Measurements from ENCODE around the gene MPHOSPH9.

MPHOSPH9 gene

DNA sequence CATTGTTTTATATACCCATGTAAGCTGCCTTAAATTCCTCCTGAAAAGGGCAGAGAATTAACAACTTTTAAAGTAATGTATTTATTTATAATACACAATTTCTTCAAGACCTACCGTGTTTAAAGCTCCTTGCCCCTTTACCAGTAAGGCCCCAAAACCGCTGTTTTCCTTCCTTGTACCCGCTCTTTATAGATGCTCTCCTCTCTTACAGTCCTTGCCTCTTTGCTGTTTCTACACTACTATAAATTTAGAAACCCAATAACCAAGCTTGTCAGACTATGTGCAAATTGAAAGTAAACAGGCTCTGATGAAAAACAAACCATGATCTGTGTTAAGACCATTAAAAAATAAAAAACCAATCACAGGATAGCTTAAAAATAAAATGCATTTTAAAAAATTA lies 3.9 kb downstream of the MPHOSPH9 start:
- Histone ChIP-seq H3K18ac (ENCODE audit: low read length) (no peak overlapping the region), H2BK12ac (ENCODE audit: low read length) (no peak overlapping the region)

GRCh38 chr12:123227581-123228258 lies 5.2 kb downstream of the MPHOSPH9 start:
- Histone ChIP-seq H3K9ac (ENCODE audit: low read length) (peak overlapping the region; percentile 61), H3K27me3 (ENCODE audit: insufficient read depth, low read length) (no peaks in the 10 kb centered on the region), H2BK12ac (ENCODE audit: low read length) (no peak overlapping the region), H2AFZ (ENCODE audit: insufficient read depth, low read length, poor library complexity) (no peak overlapping the region), H4K91ac (ENCODE audit: low read depth, low read length) (no peak overlapping the region), H2BK5ac (ENCODE audit: low read depth, low read length, poor library complexity) (no peak overlapping the region), H3K4me2 (ENCODE audit: low read length) (no peak overlapping the region), H2BK120ac (ENCODE audit: insufficient read depth, low read length, poor library complexity) (no peak overlapping the region), H3K18ac (ENCODE audit: low read length) (no peak overlapping the region), H3K14ac (ENCODE audit: low read length) (no peak overlapping the region), H3K23ac (ENCODE audit: low read length) (no peak overlapping the region), H2AK5ac (ENCODE audit: low read length) (no peak overlapping the region), H3K9me3 (ENCODE audit: insufficient read depth, low read depth, low read length) (no peaks in the 10 kb centered on the region), H3K36me3 (ENCODE audit: control insufficient read depth in 1 of 2, insufficient read depth in 2 of 2, low read length in 2 of 2) (peaks cover 0 to 3% of the 10 kb centered on the region in 2 experiments), H3K27ac (ENCODE audit: low read depth, low read length) (no peak overlapping the region), H4K8ac (ENCODE audit: low read depth, low read length) (no peak overlapping the region), H3K79me1 (ENCODE audit: low read length) (peaks cover 2% of the 10 kb centered on the region), H3K4ac (ENCODE audit: low read depth, low read length) (no peak overlapping the region), H3K4me1 (ENCODE audit: control insufficient read depth in 1 of 2, insufficient read depth in 2 of 2, low read length in 2 of 2) (peaks cover 0 to 3% of the 10 kb centered on the region in 2 experiments), H4K12ac (ENCODE audit: low read depth, low read length) (no peak overlapping the region), H3K79me2 (ENCODE audit: control insufficient read depth, insufficient read depth, low read length, poor library complexity) (no peaks in the 10 kb centered on the region), H3K4me3 (ENCODE audit: low read depth, low read length) (no peak overlapping the region)
- no peak for DNase-seq
- WGBS (ENCODE audit: extremely low coverage, insufficient coverage, insufficient read length), result no CpG with 5 or more reads among the region's 5 CpGs

More for the DNA sequence above, 3.9 kb downstream of the MPHOSPH9 start:
- peaks cover 8% of the 10 kb centered on the region for H3K79me2 ChIP-seq (ENCODE audit: control insufficient read depth, insufficient read depth, low read length, poor library complexity)
- no peak overlapping the region for H4K91ac ChIP-seq (ENCODE audit: low read depth, low read length)
- H3K4me3 ChIP-seq (ENCODE audit: low read depth, low read length), result no peak overlapping the region
- peaks cover 0 to 3% of the 10 kb centered on the region in 2 experiments for H3K36me3 ChIP-seq (ENCODE audit: control insufficient read depth in 1 of 2, insufficient read depth in 2 of 2, low read length in 2 of 2)
- no peak overlapping the region for H2AK5ac ChIP-seq (ENCODE audit: low read length)
- H2BK120ac ChIP-seq (ENCODE audit: insufficient read depth, low read length, poor library complexity), result no peak overlapping the region
- H3K23ac ChIP-seq (ENCODE audit: low read length), result no peak overlapping the region
- no peak overlapping the region for H4K12ac ChIP-seq (ENCODE audit: low read depth, low read length)
- H3K4me2 ChIP-seq (ENCODE audit: low read length), result no peak overlapping the region
- DNase-seq, result no peak
- WGBS (ENCODE audit: extremely low coverage, insufficient coverage, insufficient read length), result no CpG with 5 or more reads among the region's 3 CpGs
- H3K27ac ChIP-seq (ENCODE audit: low read depth, low read length), result no peak overlapping the region
- H3K9me3 ChIP-seq (ENCODE audit: insufficient read depth, low read depth, low read length), result peaks cover 2% of the 10 kb centered on the region
- H3K4ac ChIP-seq (ENCODE audit: low read depth, low read length), result no peak overlapping the region
- no peak overlapping the region for H3K14ac ChIP-seq (ENCODE audit: low read length)
- H4K8ac ChIP-seq (ENCODE audit: low read depth, low read length), result no peak overlapping the region
- H3K9ac ChIP-seq (ENCODE audit: low read length), result no peak overlapping the region
- H3K4me1 ChIP-seq (ENCODE audit: control insufficient read depth in 1 of 2, insufficient read depth in 2 of 2, low read length in 2 of 2), result peaks cover 3 to 5% of the 10 kb centered on the region in 2 experiments
- H3K27me3 ChIP-seq (ENCODE audit: insufficient read depth, low read length), result no peaks in the 10 kb centered on the region
- no peak overlapping the region for H2AFZ ChIP-seq (ENCODE audit: insufficient read depth, low read length, poor library complexity)
- H3K79me1 ChIP-seq (ENCODE audit: low read length), result peaks cover 6% of the 10 kb centered on the region
- no peak overlapping the region for H2BK5ac ChIP-seq (ENCODE audit: low read depth, low read length, poor library complexity)

- Histone ChIP-seq H2AFZ (ENCODE audit: insufficient read depth, low read length, poor library complexity) (no peak overlapping the region), H3K4me2 (ENCODE audit: low read length) (no peak overlapping the region), H4K91ac (ENCODE audit: low read depth, low read length) (no peak overlapping the region), H3K9ac (ENCODE audit: low read length) (no peak overlapping the region), H3K27me3 (ENCODE audit: insufficient read depth, low read length) (no peaks in the 10 kb centered on the region), H3K79me1 (ENCODE audit: low read length) (no peaks in the 10 kb centered on the region), H2AK5ac (ENCODE audit: low read length) (no peak overlapping the region), H3K23ac (ENCODE audit: low read length) (no peak overlapping the region), H2BK120ac (ENCODE audit: insufficient read depth, low read length, poor library complexity) (no peak overlapping the region), H3K4ac (ENCODE audit: low read depth, low read length) (no peak overlapping the region), H3K9me3 (ENCODE audit: insufficient read depth, low read depth, low read length) (no peaks in the 10 kb centered on the region), H3K27ac (ENCODE audit: low read depth, low read length) (no peak overlapping the region), H4K8ac (ENCODE audit: low read depth, low read length) (no peak overlapping the region), H3K4me1 (ENCODE audit: control insufficient read depth in 1 of 2, insufficient read depth in 2 of 2, low read length in 2 of 2) (no peaks in the 10 kb centered on the region), H3K4me3 (ENCODE audit: low read depth, low read length) (no peak overlapping the region), H3K36me3 (ENCODE audit: control insufficient read depth in 1 of 2, insufficient read depth in 2 of 2, low read length in 2 of 2) (peaks cover 5 to 8% of the 10 kb centered on the region in 2 experiments), H2BK5ac (ENCODE audit: low read depth, low read length, poor library complexity) (no peak overlapping the region), H4K12ac (ENCODE audit: low read depth, low read length) (no peak overlapping the region), H2BK12ac (ENCODE audit: low read length) (no peak overlapping the region), H3K79me2 (ENCODE audit: control insufficient read depth, insufficient read depth, low read length, poor library complexity) (no peaks in the 10 kb centered on the region), H3K14ac (ENCODE audit: low read length) (no peak overlapping the region), H3K18ac (ENCODE audit: low read length) (no peak overlapping the region)
- no peak for DNase-seq
- WGBS (ENCODE audit: extremely low coverage, insufficient coverage, insufficient read length), result no CpG with 5 or more reads among the region's 2 CpGs
Observed at GRCh38 chr12:123225443-123225842, 7.5 kb downstream of the MPHOSPH9 start.

- DNase-seq, result no peak
Observed at GRCh38 chr12:123223241-123223668, 9.7 kb downstream of the MPHOSPH9 start.

More at GRCh38 chr12:123223241-123223668, 9.7 kb downstream of the MPHOSPH9 start:
- H3K14ac ChIP-seq (ENCODE audit: low read length), result no peak overlapping the region
- no peak overlapping the region for H3K4me2 ChIP-seq (ENCODE audit: low read length)
- no peaks in the 10 kb centered on the region for H3K79me1 ChIP-seq (ENCODE audit: low read length)
- peak overlapping the region; percentile 12 for H3K9ac ChIP-seq (ENCODE audit: low read length)
- no peak overlapping the region for H2AK5ac ChIP-seq (ENCODE audit: low read length)
- no peak overlapping the region for H2AFZ ChIP-seq (ENCODE audit: insufficient read depth, low read length, poor library complexity)
- no peak overlapping the region for H2BK120ac ChIP-seq (ENCODE audit: insufficient read depth, low read length, poor library complexity)
- H3K4ac ChIP-seq (ENCODE audit: low read depth, low read length), result no peak overlapping the region
- H3K27me3 ChIP-seq (ENCODE audit: insufficient read depth, low read length), result no peaks in the 10 kb centered on the region
- H3K27ac ChIP-seq (ENCODE audit: low read depth, low read length), result no peak overlapping the region
- no peaks in the 10 kb centered on the region for H3K4me1 ChIP-seq (ENCODE audit: control insufficient read depth in 1 of 2, insufficient read depth in 2 of 2, low read length in 2 of 2)
- no peak overlapping the region for H3K4me3 ChIP-seq (ENCODE audit: low read depth, low read length)
- no peak overlapping the region for H2BK5ac ChIP-seq (ENCODE audit: low read depth, low read length, poor library complexity)
- no peak overlapping the region for H4K12ac ChIP-seq (ENCODE audit: low read depth, low read length)
- no CpG with 5 or more reads among the region's 11 CpGs for WGBS (ENCODE audit: extremely low coverage, insufficient coverage, insufficient read length)
- H2BK12ac ChIP-seq (ENCODE audit: low read length), result no peak overlapping the region
- H3K23ac ChIP-seq (ENCODE audit: low read length), result no peak overlapping the region
- no peak overlapping the region for H3K18ac ChIP-seq (ENCODE audit: low read length)
- H4K91ac ChIP-seq (ENCODE audit: low read depth, low read length), result no peak overlapping the region
- H4K8ac ChIP-seq (ENCODE audit: low read depth, low read length), result no peak overlapping the region
- no peaks in the 10 kb centered on the region for H3K79me2 ChIP-seq (ENCODE audit: control insufficient read depth, insufficient read depth, low read length, poor library complexity)
- peaks cover 10 to 12% of the 10 kb centered on the region in 2 experiments for H3K36me3 ChIP-seq (ENCODE audit: control insufficient read depth in 1 of 2, insufficient read depth in 2 of 2, low read length in 2 of 2)
- no peaks in the 10 kb centered on the region for H3K9me3 ChIP-seq (ENCODE audit: insufficient read depth, low read depth, low read length)
